ENCODE measurements around the gene USP40.

DNA sequence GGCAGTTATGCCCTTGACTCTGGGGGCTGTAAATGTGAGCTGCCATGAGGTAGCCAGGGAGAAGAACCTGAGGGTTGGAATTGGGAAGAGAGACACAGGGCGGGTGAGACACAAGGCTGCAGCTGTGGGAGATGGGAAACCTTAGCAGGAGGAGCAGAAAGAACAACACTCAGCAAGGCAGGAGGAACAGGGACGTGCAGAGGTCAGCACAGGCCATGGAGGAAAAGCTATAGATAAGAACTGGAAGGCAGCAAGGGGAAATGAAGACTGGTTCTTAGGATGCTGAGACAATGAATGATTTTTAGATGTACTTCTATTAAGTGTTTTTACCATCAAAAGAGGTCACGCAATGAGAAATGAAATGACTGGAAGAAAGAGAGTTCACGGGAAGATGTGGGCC lies 80.2 kb downstream of the USP40 start:
- TF ChIP-seq TAF1 (IDR thresholded peaks at IDR 0.05; ENCODE audit: borderline replicate concordance, insufficient read depth, low read length): no peak
- TF ChIP-seq POLR2AphosphoS5 (IDR thresholded peaks at IDR 0.05; ENCODE audit: low read depth, low read length): no peak
- no peak for TF ChIP-seq REST (IDR thresholded peaks at IDR 0.05; ENCODE audit: insufficient read depth in 1 of 2, low read depth in 2 of 2, low read length in 2 of 2)
- TF ChIP-seq SIN3A (IDR thresholded peaks at IDR 0.05; ENCODE audit: borderline replicate concordance, insufficient read depth, low read length): no peak
- TF ChIP-seq FOXP2 (optimal IDR thresholded peaks at IDR 0.05; ENCODE audit: borderline replicate concordance, extremely low read depth, extremely low read length, insufficient read depth): no peak

Data from PFSK-1 (cell line).